ENCODE data around the gene SIK1.
"Not testable (repeated sequence)": the region's sequence is repeated elsewhere in the genome, so short reads cannot be mapped to it uniquely, and the experiment has no call there.

SIK1 gene

DNA sequence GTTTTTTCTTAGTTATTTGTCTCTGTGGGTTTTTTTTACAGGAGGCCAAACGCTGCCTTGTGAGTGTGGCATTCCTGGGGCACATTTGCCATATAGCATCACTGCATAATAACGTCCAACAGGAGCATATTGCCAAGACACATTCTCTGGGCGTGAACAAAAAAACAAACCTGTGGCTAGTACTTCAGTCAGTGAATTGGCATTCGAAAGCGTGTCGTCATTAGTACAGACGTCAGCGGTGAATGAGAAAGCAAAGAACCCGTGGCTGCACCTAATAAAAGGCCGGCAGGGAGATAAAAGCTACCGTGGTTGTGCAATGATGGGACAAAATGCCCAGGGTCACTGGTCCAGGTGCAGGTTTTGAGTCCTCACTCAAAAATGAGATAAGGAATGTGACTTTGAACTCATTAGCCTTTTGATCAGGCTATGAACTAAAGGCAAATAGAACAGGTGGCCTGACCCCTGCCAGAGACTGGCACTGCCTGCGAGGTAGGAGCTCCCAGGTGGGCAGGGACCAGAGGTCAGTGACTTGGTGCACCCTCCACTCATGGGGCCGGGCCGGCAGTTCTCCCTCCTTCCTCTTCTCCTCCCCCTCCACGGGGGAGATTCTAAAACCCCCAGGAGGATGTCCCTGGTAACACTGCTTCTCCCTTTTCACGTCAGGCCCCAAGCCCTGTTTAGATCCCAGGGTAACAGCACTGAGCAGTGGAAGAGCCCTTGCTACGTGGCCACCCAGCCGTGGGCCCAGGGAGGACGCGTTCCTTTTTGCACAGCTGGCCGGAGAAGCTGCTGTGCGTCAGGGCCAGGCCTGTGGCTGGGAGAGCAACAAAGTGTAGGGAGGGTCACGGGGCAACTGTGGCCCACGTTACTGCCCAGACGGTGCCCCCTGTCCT is 14.2 kb upstream of the SIK1 start:
- DNase-seq (ENCODE audit: low read depth in 2 of 3, low spot score in 2 of 3) = not testable (repeated sequence)

DNA sequence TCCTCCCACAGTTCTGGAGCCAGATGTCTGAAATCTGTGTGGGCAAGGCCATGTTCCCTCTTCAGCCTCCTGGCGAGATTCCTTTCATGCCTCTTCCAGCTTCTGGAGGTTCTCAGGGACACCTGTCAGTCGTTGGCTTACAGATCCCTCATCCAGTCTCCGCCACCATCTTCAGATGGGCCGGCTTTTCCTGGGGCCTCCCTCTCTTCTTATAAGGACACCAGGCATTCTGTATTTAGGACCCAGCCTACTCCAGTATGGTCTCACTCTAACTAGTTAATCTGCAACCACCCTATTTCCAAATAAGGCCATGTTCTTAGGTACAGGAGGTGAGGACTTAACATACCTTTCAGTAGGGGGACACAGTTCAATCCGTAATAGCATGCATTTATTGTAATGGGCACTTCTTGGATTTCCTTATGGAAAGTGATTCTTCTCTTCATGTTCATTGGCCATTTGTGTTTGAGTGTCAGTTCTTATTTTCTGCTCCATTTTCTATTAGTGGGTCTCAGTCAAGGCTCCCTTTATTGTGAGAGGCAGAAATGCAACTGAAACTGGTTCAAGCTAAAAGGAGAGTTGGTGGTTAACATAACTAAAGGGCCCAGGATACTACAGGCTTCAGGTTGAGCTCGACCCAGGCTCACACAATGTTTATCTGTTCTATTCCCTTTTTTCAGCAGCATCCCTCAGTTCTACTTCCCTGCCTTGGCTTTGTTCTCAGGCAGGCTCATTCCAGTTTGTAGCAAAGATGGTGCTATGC is 12.6 kb upstream of the SIK1 start:
- not testable (repeated sequence) for DNase-seq (ENCODE audit: low read depth in 2 of 3, low spot score in 2 of 3)

DNA sequence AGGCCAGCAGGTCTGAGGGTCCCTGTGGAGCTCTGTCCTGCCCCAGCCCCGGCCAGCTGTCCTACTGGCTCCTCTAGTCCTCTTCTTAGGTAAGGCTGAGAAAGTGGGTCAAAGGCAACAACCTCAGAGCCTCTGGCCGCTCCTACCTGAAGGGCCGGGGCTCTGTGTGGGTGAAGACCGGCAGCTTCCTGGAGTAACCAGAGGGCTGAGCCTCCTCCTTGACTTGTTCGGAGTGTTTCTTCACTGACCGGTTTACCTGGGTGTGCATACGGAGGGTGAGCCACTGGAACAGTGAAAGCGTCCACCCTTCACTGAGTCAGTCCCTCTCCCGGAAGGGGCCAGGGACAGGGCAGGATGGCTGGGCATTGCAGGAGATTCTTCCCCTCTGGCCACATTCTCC is 9.3 kb upstream of the SIK1 start:
- not testable (repeated sequence) for DNase-seq (ENCODE audit: low read depth in 2 of 3, low spot score in 2 of 3)

DNA sequence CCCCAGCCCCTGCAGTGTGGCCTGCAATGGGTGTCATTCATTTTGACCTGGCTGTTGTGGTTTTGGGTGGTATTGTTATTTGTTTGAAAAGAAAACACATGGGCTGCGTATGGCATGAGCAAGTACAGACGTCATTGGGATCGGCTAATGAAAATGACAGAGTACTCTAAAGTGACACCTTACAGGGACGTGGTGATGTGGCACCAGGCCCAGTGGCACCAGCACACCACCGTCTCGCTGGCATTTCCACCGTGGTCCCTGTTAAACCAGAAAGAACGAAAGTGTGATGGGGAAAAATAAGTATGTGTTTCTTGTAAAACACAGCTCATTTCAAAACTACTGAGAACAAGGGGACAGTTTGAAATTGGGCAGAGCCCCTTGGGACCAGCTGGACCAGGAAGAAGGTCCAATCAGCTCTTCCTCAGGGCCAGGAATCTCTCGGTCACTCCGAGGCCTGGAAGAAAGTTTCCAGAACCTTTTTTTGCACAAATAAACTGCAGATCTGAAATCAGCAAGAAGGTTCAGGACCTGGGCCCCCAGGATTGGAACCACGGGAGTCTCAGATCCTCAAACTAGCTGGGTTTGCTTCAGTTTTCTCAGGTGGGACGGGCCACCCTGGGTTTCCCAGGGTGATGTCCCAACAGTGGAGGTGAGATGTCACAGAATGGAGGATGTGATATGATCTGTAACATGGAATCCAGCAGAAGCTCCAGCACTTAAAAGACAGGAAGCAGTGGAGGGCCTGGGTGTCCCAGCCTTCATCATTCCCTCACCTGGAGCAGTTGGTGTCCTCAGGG is 6.6 kb upstream of the SIK1 start:
- not testable (repeated sequence) for DNase-seq (ENCODE audit: low read depth in 2 of 3, low spot score in 2 of 3)

DNA sequence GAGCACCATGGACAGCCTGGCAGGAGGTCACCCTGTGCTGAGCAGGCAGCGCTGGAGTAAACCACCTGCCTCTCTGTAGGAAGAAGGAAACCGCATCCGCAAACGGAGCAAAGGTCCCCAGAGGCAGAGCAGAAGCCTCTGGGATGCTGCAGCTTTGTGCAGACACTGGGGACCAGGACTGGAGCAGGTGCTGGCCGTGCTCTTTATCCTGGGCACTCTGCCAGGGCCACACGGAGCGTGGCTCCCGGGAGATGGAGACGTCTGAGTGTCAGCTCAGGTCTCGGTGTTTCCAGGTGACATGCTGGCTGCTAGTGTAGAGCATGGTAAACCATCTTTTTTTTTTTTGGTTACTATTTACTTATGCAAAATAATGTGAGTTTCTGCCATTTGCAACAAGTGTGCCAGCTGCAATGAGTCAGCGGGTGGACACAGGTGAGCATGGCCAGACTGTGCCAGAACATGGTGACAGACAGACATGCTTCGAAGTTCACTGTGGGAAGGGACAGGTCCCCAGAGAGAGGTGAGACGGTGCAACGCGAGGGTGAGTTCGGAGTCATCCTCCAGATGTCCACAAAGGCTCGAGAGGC is 4.0 kb upstream of the SIK1 start:
- not testable (repeated sequence) for DNase-seq (ENCODE audit: low read depth in 2 of 3, low spot score in 2 of 3)

DNA sequence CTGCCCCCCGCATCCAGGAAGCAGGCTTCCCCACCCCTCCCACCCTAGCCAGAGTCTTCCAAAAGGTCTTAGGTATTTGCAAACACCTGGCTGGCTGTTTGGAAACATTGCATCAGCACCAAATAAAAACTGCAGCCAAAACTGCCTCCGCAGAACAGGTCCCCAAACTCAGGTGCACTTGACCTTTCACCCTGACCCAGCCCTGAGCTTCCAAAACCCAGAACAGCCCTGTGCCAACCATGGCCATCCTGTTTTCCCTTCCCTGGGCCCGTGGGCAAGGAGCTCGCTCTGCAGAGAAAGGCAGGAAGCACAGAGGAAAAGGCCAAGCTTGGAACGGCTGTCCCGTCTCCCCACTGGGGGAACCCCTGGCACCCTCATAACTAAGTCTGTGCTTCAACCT is 2.0 kb upstream of the SIK1 start:
- not testable (repeated sequence) for DNase-seq (ENCODE audit: low read depth in 2 of 3, low spot score in 2 of 3)

DNA sequence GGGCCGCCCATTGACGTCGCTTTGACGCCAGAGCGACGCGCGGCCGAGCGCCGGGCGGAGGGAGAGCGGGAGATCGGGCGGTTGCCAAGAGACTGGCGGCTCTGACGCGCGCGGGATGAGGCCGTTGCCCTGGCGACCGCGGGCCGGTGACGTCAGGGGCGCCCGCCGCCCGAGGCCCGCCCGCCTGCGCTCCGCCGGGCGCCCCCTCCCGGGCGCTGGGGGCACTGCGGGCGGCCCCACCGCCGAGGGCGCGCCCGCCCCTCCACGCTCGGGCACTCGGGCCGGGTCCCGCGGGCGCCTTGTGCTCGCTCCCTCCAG is 270 bp upstream of the SIK1 start:
- DNase-seq (ENCODE audit: low read depth in 2 of 3, low spot score in 2 of 3) = not testable (repeated sequence)

DNA sequence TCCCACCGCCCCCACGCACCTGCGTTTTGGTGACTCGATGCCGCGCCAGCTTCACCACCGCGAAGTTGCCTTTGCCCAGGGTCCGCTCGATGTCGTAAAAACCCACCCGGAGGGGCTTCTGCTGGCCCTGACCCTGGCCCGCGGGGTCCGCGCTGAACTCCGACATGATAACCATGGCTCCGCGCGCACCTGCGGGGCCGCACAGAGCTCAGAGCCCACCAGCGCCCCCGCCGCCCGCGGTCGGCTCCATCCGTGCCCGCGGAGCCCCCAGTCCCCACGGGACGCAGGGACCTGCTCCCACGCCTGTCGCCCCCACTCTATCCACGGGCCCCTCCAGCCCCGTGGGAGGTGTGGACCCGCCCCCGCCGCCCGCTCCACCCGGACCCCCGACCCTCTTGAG is 927 bp downstream of the SIK1 start:
- DNase-seq (ENCODE audit: low read depth in 2 of 3, low spot score in 2 of 3) = not testable (repeated sequence)

DNA sequence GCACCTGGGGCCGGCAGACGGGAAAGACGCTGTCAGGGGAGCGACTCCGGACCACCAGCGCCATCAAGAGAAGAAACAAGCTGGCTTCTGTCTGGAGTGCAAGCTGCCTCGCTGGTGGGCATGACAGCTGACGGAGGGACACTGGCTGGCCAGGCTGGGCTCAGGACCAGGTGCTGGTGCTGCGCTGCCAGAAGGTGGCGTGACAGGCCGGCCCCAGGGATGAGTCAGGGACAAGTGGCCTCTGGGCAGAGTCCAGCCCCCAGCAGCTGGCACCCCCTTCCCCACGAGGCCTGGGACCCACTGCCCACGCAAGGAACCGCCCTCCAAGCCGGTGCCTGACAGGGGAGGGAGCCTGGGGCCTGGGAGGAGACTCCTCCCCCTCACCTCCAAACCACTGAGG is 7.5 kb downstream of the SIK1 start:
- DNase-seq (ENCODE audit: low read depth in 2 of 3, low spot score in 2 of 3) = not testable (repeated sequence)

DNA sequence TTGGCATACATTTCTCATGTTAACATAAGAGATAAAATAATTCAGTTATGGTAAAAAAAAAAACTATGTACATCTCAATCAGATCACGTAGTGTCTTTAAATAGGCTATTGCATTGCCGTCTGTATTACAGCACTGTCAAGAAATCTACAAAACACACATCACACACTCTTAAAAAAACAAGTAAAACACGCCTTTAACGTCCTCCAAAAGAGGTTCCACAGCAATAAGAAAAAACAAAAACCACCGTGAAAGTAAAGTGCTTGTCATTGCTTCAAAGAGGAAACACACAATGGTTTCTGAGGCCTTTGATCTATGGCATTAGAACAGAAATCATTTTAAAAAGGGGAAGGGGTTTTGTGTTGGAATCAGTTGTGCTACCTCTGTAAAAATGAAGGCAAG is 12.4 kb downstream of the SIK1 start:
- not testable (repeated sequence) for DNase-seq (ENCODE audit: low read depth in 2 of 3, low spot score in 2 of 3)

DNA sequence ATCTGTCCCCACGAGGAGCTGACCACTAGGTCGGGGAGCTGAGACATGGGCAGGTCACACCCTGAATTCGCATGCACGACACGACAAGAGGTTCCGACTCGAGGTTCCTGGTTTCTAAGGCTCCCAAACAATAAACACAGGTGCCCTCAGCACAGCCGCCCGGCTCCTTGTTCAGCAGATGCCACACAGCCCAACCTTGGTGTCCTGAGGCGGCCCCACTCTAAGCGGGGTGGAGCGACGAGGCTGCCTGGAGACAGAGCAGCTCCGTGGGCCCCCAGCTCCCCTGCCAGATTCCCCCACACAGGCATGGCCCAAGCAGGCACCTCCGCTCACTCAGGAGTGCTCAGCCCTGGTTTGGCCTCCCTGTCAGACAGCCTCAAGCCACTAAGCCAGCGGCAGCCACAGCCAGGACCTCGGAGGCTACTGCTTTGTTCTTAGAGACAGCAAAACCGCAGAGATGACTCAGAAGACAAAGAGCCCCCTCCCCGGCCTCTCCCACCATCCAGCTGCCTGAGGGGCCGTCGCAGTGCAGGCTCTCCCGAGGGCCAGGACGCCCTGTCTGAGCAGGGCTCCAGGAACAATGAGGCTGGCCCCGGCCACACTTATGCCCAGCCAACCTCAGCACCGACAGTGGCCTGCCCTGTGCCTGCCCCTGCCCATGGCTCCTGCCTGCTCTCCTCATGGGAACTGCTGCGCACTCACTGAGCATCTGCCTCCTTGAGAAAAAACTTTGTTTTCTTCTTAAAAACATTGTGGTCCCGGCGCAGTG is 14.7 kb downstream of the SIK1 start:
- not testable (repeated sequence) for DNase-seq (ENCODE audit: low read depth in 2 of 3, low spot score in 2 of 3)

DNA sequence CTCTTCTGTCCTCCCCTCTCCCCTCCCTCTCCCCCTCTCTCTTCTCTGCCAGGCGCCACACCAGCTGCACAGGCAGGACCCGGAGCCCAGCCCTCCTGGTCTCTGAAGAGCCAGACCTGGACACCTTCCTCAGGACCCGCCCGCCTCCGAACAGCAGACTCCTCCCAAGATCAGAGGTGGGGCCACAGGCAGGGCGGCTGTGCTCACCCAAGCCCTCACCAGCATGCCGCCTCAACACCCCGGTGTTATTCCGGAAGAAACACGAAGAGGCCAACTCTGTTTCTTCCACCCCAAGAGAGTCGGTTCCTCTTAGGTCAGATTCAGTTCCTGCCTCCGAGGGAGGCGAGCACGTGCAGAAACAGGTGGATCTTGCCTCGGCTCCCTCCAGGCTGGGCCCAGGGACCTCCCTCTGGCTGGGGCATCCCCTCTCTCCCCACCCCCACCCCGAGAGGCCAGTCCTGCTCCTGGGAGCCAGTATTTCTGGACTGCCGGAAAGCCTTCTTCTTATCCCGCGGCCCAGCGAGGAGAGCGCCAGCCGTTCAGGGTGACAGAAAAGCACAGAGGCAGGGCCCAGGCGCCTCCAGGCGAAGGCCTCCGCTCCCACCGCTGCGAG is 16.4 kb downstream of the SIK1 start:
- not testable (repeated sequence) for DNase-seq (ENCODE audit: low read depth in 2 of 3, low spot score in 2 of 3)

DNA sequence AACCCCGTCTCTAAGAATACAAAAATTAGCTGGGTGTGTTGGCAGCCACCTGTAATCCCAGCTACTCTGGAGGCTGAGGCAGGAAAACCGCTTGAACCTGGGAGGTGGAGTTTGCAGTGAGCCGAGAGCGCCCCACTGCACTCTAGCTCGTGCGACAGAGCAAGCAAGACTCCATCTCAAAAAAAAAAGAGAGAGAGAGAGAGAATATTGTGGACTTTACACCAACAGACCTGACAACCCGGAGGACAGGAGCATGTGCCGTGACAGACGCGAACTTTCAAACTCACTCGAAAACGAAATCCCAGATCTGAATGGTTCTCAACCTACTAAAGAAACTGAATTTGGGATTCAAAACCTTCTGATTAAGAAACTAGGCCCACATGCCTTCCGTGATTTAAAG is 19.8 kb downstream of the SIK1 start:
- DNase-seq (ENCODE audit: low read depth in 2 of 3, low spot score in 2 of 3) = not testable (repeated sequence)

DNA sequence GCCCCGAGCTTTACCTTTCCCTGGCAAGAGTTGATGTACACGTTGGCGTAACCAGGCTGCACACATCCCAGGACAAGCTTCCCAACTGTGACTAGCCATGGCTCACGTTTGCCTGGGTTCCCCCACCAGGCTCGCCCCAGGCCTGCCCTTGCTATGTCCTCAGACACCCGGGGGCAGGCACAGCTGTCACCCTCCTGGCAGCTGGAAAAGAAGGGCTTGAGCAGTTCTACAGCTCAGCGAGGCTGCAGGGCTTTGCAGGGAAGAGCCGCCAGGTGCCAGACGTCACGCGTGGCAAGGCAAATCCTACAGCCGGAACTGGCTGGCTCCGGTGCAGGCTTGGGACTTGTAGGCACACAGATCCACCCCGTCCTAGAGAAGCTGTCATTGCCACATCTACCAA is 22.5 kb downstream of the SIK1 start:
- not testable (repeated sequence) for DNase-seq (ENCODE audit: low read depth in 2 of 3, low spot score in 2 of 3)

DNA sequence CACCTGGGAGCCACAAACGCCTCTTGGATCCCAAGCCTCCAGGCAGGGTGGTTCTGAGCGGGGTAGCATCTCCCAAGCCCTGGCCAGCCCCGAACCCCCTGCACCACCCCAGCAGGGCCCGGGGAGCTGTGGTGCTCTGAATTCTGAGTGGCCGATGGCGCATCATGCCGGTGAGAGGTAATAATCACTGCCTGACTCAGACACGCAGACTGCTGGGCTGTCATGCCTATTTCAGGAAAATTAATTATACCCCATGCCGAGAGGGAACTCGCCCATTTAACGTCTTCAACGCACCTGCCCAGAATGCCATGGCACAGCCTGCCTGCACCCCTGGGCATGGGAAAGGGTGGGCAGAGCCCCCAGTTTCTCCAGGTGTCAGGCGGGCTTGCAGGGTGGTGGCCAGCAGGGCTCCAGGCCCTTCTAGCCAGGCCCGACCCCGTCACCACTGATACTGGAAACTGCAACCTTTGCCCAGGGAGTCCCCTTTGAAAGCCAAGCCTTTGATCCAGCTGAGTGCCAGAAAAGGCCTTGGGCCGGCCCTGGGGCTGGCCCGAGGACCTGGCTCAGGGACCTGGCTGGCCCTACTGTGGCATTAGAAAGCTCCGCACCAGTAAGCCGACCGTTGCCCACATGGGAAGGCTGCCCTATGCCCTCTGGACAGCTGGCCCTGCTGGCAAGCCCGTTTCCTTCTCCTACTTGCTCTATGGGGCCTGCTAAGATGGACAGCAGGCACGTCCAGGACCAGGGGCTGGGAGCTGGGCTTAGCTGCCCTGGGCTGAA is 23.1 kb downstream of the SIK1 start:
- DNase-seq (ENCODE audit: low read depth in 2 of 3, low spot score in 2 of 3) = not testable (repeated sequence)

DNA sequence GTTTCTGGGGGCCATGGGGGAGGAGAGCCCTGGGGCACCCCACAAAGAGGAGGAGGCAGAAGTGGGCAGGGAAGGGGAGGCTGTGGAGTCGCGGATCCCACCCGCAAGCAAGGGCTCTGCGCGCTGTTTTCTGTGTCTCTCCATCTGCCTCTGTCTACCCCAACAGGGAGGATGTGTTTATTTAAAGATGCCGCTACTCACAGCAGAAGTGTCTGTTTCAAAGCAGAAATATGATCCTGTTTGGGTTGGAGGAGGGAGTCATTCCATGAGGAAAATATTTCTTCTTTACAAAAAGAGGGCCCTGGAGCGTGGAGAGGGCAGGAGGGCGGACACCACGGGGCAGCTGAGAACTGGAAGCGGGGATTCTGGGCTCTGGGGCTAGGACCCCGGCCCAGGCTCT is 25.8 kb downstream of the SIK1 start:
- DNase-seq (ENCODE audit: low read depth in 2 of 3, low spot score in 2 of 3) = not testable (repeated sequence)

DNA sequence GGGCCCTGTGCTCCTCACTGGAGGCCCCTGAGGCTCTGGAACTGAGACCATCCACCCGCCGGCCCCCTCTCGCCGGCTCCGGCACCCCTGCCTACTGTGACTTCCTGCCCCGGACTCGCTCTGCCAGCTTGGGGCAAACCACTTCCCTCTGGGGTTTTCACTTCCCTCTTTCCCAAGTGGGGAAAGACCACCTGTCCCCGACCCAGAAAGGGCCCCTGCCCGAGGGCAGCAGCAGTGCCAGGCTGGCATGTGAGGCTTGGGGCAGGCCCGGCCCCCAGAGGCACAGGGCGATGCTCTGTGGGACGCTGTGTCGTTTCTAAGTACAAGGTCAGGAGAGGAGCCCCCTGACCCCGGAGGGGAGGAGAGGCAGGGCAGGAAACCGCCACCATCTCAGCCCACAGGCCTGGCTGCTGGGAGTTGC is 27.3 kb downstream of the SIK1 start:
- not testable (repeated sequence) for DNase-seq (ENCODE audit: low read depth in 2 of 3, low spot score in 2 of 3)

DNA sequence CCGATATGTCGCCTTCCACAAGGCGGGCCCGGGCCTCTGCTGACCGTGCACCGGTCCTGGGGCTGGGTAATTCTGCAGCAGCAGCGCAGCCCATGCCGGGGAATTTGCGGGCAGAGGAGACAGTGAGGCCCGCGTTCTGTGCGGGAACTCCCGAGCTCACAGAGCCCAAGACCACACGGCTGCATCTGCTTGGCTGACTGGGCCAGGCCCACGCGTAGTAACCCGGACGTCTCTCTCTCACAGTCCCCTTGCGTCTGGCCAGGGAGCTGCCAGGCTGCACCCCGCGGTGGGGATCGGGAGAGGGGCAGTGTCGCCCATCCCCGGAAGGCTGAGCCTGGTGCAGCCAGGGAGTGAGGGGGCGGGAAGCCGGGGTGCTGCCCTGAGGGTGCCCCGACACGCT is 27.8 kb downstream of the SIK1 start:
- not testable (repeated sequence) for DNase-seq (ENCODE audit: low read depth in 2 of 3, low spot score in 2 of 3)

DNA sequence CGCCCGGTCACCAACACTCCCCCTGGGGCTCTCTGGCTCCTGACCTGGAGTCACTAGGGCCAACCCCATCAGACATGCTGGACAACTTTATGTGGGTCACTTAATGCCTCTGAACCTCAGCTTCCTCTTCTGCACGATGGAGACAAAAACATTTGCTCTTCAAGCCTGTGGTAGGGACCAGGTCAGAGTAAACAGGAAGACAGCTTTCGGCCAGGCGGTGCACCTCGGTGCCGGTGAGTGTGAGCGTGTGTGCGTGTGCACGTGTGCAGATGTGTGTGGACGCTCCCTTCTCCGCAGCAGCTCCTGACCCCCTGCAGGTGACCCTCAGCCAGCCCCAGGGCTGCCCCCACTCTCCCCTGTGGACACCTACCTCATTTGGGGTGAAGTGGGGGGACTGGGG is 28.4 kb downstream of the SIK1 start:
- not testable (repeated sequence) for DNase-seq (ENCODE audit: low read depth in 2 of 3, low spot score in 2 of 3)

All from activated CD8-positive, alpha-beta memory T cell treated with anti-CD3 and anti-CD28 coated beads for 48 hours (primary cell).